HG03521 (cell line): ENCODE measurements around the gene DNAJC17.

Source experiments
- ATAC-seq: cut with Tn5 transposase; IDR thresholded peaks from one replicate; pipeline ENCODE4 v1.9.1; 2021; ENCODE audit warnings: mild to moderate bottlenecking, moderate library complexity; ENCODE audit not compliant: unreplicated experiment

Gene DNAJC17

GRCh38 chr15:40746916-40747418, 60.3 kb downstream of the DNAJC17 start:
- ATAC-seq = no peak

- no peak for ATAC-seq
These were observed 62.5 kb downstream of the DNAJC17 start for GRCh38 chr15:40744815-40745152.

GRCh38 chr15:40743921-40744814, 63.1 kb downstream of the DNAJC17 start:
- ATAC-seq = no peak

- ATAC-seq = no peak
These were observed 63.8 kb downstream of the DNAJC17 start for GRCh38 chr15:40743485-40743901.

GRCh38 chr15:40739854-40740253, 67.4 kb downstream of the DNAJC17 start:
- no peak for ATAC-seq

GRCh38 chr15:40739047-40739446, 68.2 kb downstream of the DNAJC17 start:
- ATAC-seq = no peak

GRCh38 chr15:40737048-40737447, 70.2 kb downstream of the DNAJC17 start:
- ATAC-seq = no peak

GRCh38 chr15:40736575-40736974, 70.7 kb downstream of the DNAJC17 start:
- no peak for ATAC-seq

- ATAC-seq = no peak
These were observed 76.2 kb downstream of the DNAJC17 start for GRCh38 chr15:40731034-40731433.

GRCh38 chr15:40723919-40724318, 83.4 kb downstream of the DNAJC17 start:
- ATAC-seq = no peak

GRCh38 chr15:40722934-40723333, 84.3 kb downstream of the DNAJC17 start:
- ATAC-seq = no peak

- ATAC-seq = no peak
These were observed 84.9 kb downstream of the DNAJC17 start for GRCh38 chr15:40722354-40722753.

GRCh38 chr15:40721701-40722100, 85.6 kb downstream of the DNAJC17 start:
- ATAC-seq = no peak

GRCh38 chr15:40716165-40716564, 91.1 kb downstream of the DNAJC17 start:
- ATAC-seq = no peak
